HG03575 (cell line): ENCODE data around the gene PTPRD.

Experiments used
- ATAC-seq: cut with Tn5 transposase; IDR thresholded peaks from one replicate; pipeline ENCODE4 v1.9.1; 2021; ENCODE audit not compliant: unreplicated experiment, insufficient number of reproducible peaks, low FRiP score; ENCODE audit errors: extremely low read depth

Gene PTPRD

GRCh38 chr9:9612755-9613154, 1000.0 kb downstream of the PTPRD start:
- ATAC-seq = no peak

GRCh38 chr9:9612270-9612669, 1000.5 kb downstream of the PTPRD start:
- peak; percentile 46 for ATAC-seq

GRCh38 chr9:9605681-9606080, 1007.1 kb downstream of the PTPRD start:
- no peak for ATAC-seq

DNA sequence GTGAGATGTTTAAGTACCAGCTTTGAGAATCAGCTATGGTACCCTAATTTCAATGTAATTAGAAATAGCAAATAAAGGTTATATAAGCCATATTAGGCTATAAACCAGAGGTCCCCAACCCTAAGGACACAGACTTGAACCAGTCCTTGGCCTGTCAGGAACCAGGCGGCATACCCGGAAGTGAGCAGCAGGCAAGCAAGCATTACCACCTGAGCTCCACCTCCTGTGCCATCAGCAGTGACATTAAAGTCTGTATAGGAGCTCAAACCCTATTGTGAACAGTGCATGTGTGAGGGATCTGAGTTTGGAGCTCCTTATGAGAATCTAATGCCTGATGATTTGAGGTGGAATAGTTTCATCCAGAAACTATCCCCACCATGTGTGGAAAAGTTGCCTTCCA, 1009.5 kb downstream of the PTPRD start:
- ATAC-seq = no peak

DNA sequence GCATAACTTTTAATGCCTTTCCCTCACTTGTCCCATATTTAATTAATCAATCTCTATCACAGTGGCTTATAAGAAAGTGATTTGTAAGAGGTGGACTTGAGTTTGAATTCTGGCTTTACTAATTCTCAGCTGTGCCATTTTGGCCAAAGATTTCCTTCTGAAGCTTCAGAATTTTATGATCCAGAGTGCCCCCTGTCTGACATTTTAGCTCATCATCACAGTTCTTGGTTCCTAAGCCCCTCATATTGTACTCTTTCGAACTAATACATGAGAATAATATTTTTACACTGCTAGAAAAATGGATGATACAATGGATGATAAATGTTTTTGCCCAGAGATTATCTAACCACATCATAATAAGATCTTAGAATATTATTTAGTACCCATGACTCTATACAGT, 1014.1 kb downstream of the PTPRD start:
- ATAC-seq = no peak

GRCh38 chr9:9592104-9592503, 1020.7 kb downstream of the PTPRD start:
- ATAC-seq = no peak

GRCh38 chr9:9585920-9586319, 1026.9 kb downstream of the PTPRD start:
- ATAC-seq = no peak

GRCh38 chr9:9574080-9574479, 1038.7 kb downstream of the PTPRD start:
- no peak for ATAC-seq

- ATAC-seq = no peak
These were observed 1047.1 kb downstream of the PTPRD start for GRCh38 chr9:9565700-9566099.

DNA sequence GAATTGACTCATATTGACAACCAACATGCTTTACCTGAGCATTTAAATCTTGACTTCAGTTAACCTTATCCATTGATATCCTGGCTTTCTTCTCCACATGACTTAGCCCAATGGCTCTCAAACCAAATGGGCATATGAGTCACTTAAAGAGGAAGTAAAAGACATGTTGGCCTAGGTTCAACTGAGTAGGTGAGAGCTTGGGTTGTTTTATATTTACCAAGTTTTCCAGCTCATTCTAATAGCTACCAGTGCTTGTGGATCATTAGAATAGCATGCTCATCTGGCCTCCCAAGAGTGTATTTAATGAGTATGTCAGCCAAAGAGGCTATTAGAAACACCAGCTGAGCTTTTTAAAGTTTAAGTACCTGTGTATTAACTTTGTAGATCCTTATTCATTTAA, 1049.0 kb downstream of the PTPRD start:
- no peak for ATAC-seq

- ATAC-seq = no peak
These were observed 1052.3 kb downstream of the PTPRD start for GRCh38 chr9:9560382-9561035.

GRCh38 chr9:9558907-9559306, 1053.9 kb downstream of the PTPRD start:
- no peak for ATAC-seq

GRCh38 chr9:9557804-9558334, 1054.9 kb downstream of the PTPRD start:
- no peak for ATAC-seq

DNA sequence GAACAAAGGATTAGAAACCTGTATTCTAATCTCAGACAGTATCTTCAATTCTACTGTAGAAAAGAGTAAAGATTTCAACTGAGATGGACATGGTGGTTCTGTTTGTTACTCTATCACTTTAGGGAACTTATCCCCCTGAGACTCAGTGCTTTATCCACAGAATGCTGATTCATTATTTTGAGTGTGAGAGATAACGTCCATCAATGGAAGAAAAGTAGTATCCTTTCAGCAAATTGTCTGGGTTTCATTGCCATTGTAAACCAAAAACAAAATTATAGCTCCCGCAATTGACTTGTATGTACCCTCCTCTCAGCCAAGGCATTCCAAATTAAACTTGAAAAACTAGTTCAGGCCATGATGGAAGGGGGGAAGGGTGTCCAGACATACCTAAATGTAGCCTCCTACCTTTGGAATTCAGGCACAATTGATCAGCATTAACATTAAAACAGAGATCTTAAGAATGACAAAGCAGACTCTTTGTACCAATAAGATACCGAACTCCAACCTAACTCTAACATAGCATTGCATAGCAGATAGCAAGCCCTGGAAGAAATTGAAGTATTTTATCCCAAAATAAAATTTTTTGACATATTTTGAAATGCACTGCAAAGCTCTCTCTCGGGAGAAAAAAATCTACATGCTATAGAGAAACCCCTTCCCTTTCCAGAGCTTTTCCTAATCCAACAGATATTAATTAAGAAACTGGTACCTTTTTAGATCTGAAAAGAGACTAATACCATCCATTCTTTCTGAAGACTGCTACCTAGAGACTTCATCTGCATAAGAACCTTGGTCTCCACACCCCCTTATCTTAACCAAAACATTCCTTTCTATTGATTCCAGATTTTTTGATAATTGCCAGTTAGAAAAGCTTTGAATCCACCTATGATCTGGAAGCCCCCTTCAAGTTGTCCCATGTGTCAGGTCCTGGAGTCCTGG, 1055.7 kb downstream of the PTPRD start:
- ATAC-seq = no peak

DNA sequence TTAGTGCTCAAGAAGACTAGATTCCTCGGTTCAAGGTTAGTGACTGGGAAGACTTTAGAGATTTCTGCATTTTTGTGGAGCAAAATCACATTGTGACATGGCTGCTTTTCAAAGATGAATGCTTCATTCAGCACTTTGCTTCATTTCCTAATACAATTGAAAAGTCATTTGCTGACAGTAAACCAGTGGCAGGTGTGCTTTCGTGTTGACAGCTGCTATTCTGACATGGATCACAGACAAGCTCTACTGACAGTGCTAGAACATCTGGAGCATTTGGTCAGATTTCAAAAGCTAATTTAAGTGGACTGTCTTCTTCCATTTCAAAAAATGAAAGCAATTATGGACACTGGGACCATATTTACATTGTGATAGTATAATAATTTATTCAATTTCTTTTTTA, 1060.1 kb downstream of the PTPRD start:
- ATAC-seq = no peak

GRCh38 chr9:9538766-9539165, 1074.0 kb downstream of the PTPRD start:
- ATAC-seq = no peak

DNA sequence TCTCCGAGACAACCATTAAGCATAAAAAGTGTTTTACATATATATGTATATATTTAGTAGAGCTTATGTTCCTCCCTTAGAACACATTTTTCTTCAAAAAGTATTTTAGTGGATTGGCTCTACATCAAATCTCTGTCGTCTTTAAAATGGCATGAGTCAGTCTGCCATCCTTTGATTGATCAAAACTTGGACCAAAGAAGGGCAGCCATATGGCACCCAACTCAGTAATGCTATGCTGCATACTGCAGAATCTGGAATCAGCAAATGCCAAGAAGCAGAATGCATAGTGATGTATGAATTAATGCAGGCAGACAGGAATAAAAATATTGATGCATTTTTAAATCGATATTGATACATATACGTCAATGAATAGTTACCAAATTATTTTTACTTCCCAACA, 1074.4 kb downstream of the PTPRD start:
- ATAC-seq = no peak

GRCh38 chr9:9536523-9536922, 1076.3 kb downstream of the PTPRD start:
- no peak for ATAC-seq

GRCh38 chr9:9523476-9524139, 1089.2 kb downstream of the PTPRD start:
- no peak for ATAC-seq

- ATAC-seq = no peak
These were observed 1090.4 kb downstream of the PTPRD start for GRCh38 chr9:9522406-9522805.
